ENCODE results near the gene IRF5.

DNA sequence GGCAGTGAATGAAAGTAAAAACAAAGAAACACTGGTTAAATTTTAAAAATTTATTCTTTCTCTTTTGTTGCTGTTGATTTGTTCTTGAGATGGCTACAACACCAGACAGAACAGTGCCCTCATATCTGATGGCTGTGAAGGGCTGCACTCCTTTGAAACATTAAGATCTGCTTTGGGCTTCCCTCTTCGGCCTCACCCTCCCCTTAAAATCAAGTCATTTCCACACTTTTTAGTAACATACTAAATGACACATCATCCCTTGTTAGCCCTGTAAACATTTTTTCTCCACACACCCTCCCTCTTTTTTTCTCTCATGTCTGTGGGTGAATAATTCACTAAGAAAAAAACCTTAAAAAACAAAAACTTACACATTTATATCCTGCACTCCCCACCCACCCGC is 16.4 kb downstream of the IRF5 start:
- no peak for TF ChIP-seq TCF12 (IDR thresholded peaks at IDR 0.05; ENCODE audit: low read depth)
- no peak for TF ChIP-seq EGR1 (IDR thresholded peaks at IDR 0.05)
- TF ChIP-seq, protein P1, sequence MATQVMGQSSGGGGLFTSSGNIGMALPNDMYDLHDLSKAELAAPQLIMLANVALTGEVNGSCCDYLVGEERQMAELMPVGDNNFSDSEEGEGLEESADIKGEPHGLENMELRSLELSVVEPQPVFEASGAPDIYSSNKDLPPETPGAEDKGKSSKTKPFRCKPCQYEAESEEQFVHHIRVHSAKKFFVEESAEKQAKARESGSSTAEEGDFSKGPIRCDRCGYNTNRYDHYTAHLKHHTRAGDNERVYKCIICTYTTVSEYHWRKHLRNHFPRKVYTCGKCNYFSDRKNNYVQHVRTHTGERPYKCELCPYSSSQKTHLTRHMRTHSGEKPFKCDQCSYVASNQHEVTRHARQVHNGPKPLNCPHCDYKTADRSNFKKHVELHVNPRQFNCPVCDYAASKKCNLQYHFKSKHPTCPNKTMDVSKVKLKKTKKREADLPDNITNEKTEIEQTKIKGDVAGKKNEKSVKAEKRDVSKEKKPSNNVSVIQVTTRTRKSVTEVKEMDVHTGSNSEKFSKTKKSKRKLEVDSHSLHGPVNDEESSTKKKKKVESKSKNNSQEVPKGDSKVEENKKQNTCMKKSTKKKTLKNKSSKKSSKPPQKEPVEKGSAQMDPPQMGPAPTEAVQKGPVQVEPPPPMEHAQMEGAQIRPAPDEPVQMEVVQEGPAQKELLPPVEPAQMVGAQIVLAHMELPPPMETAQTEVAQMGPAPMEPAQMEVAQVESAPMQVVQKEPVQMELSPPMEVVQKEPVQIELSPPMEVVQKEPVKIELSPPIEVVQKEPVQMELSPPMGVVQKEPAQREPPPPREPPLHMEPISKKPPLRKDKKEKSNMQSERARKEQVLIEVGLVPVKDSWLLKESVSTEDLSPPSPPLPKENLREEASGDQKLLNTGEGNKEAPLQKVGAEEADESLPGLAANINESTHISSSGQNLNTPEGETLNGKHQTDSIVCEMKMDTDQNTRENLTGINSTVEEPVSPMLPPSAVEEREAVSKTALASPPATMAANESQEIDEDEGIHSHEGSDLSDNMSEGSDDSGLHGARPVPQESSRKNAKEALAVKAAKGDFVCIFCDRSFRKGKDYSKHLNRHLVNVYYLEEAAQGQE (IDR thresholded peaks at IDR 0.05; ENCODE audit: low read depth), result no peak
